Measurements from ENCODE around the gene CALR. TPM values are rescaled to one million over a fixed set of nuclear protein-coding genes. Genes with fewer than 3 reads are reported as not detected.

Gene CALR
- total and polyA plus RNA-seq, 9 of the 15 experiments (the other 6 are each of a cell fraction or from before 2014, with no cell fraction given): 126 to 811 (median 642) TPM

- no peak for TF ChIP-seq SREBF1 (IDR thresholded peaks at IDR 0.05; ENCODE audit: borderline replicate concordance, low read depth, low read length)
- TF ChIP-seq NFATC3 (IDR thresholded peaks at IDR 0.05): 0 out of 2 replicates have a peak, but pooled peaks have one; percentile 22
- TF ChIP-seq POLR2A (conservative IDR thresholded peaks at IDR 0.05): peak; percentile 63; the same call in 1 of the 2 replicates
- 0 out of 4 replicates have a peak, but pooled peaks of 1 of the 2 experiments have one; percentile 8 for TF ChIP-seq NONO (IDR thresholded peaks at IDR 0.05; ENCODE audit: low read depth in 2 of 2, low read length in 1 of 2)
- peak; percentile 53 for TF ChIP-seq RBM25 (IDR thresholded peaks at IDR 0.05; ENCODE audit: low read depth, low read length, severe bottlenecking)
- TF ChIP-seq ZFP30 (CRISPR knock-in tag; IDR thresholded peaks at IDR 0.05; ENCODE audit: borderline replicate concordance): 0 out of 2 replicates have a peak, but pooled peaks have one; percentile 24
- TF ChIP-seq TCF7 (IDR thresholded peaks at IDR 0.05; ENCODE audit: borderline replicate concordance): no peak
- no peak for TF ChIP-seq NR2C2 (CRISPR knock-in tag; IDR thresholded peaks at IDR 0.05)
- TF ChIP-seq NR2C2 (tag; IDR thresholded peaks at IDR 0.05): peak; percentile 97; the same call in 1 of the 2 replicates
- no peak for TF ChIP-seq CC2D1A (IDR thresholded peaks at IDR 0.05)
- TF ChIP-seq SMAD1 (IDR thresholded peaks at IDR 0.05; ENCODE audit: low read depth, low read length, partially characterized antibody): no peak
- peak; percentile 33; the same call in 1 of the 2 replicates for TF ChIP-seq ZNF707 (CRISPR knock-in tag; conservative IDR thresholded peaks at IDR 0.05)
- TF ChIP-seq SIN3A (IDR thresholded peaks at IDR 0.05; ENCODE audit: borderline replicate concordance in 2 of 2, control insufficient read depth in 1 of 2, low read depth in 2 of 2, low read length in 2 of 2): peak in 1 of 2 experiments; percentile 75; a peak in 1 of 4 replicates
- peak; percentile 65 for TF ChIP-seq PRPF4 (IDR thresholded peaks at IDR 0.05; ENCODE audit: insufficient read depth, low read depth, low read length, poor library complexity, severe bottlenecking)
- no peak for TF ChIP-seq PRDM10 (IDR thresholded peaks at IDR 0.05; ENCODE audit: partially characterized antibody)
- TF ChIP-seq GTF2A2 (tag; IDR thresholded peaks at IDR 0.05): no peak
- no peak for TF ChIP-seq MECOM (CRISPR knock-in tag; IDR thresholded peaks at IDR 0.05)
- no peak for TF ChIP-seq RFX1 (IDR thresholded peaks at IDR 0.05)
- TF ChIP-seq ZNF766 (CRISPR knock-in tag; conservative IDR thresholded peaks at IDR 0.05): peak; percentile 14; the same call in 1 of the 2 replicates
- TF ChIP-seq THRB (CRISPR knock-in tag; conservative IDR thresholded peaks at IDR 0.05): 0 out of 2 replicates have a peak, but pooled peaks have one; percentile 23
- TF ChIP-seq FOXK2 (conservative IDR thresholded peaks at IDR 0.05 in 1 of 2, IDR thresholded peaks at IDR 0.05 in 1 of 2; ENCODE audit: low read depth in 2 of 2): 0 out of 4 replicates have a peak, but pooled peaks of 1 of the 2 experiments have one; percentile 10
- TF ChIP-seq NFIC (IDR thresholded peaks at IDR 0.05): no peak
- TF ChIP-seq BRD9 (IDR thresholded peaks at IDR 0.05; ENCODE audit: low read depth, partially characterized antibody): peak; percentile 44
- peak; percentile 13 to 26; a peak in 1 of 4 replicates for TF ChIP-seq HDAC1 (IDR thresholded peaks at IDR 0.05)
Measured at GRCh38 chr19:12946092-12946721, 7.8 kb downstream of the CALR start (continued).
